Keratinocyte (primary cell): ENCODE measurements around the gene PGAP1.

ENCODE experiments used
- EZH2 ChIP-seq: IDR thresholded peaks from one replicate; pipeline ENCODE4 v1.6.1; 2012; ENCODE audit warnings: inconsistent platforms, mild to moderate bottlenecking, low read length, moderate library complexity
- TF ChIP-seq, protein P1 (sequence below), 3 experiments: IDR thresholded peaks in 1 of 3; conservative IDR thresholded peaks in 1 of 3; optimal IDR thresholded peaks in 1 of 3; 2 replicates in 2 of 3; 3 replicates in 1 of 3; pipeline versions ENCODE3 to v1.5.1; 2011; ENCODE audit warnings: low read length in 3 of 3, mild to moderate bottlenecking in 3 of 3, moderate library complexity in 2 of 3, control low read depth in 1 of 3, inconsistent platforms in 1 of 3; ENCODE audit not compliant: insufficient read depth in 2 of 3; ENCODE audit errors: extremely low read depth in 1 of 3

DNA sequence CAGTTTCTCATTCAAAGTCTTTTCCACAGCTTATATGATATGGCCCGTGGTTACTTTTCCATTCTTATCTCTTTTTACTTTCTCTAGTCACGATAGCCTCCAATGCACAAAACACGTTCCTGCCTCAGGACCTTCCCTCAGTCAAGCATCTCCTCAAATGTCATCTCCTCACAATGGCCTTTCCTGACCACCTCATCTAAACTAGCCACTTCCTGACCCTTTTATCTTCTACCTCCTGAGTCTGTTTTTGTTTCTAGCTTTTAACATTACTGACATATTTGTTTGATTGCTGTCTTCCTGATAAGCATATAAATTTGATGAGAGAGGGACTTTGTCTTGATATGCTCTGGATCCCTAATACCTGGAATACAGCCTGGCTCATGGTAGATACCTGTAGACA lies 7.6 kb downstream of the PGAP1 start:
- TF ChIP-seq, protein P1, sequence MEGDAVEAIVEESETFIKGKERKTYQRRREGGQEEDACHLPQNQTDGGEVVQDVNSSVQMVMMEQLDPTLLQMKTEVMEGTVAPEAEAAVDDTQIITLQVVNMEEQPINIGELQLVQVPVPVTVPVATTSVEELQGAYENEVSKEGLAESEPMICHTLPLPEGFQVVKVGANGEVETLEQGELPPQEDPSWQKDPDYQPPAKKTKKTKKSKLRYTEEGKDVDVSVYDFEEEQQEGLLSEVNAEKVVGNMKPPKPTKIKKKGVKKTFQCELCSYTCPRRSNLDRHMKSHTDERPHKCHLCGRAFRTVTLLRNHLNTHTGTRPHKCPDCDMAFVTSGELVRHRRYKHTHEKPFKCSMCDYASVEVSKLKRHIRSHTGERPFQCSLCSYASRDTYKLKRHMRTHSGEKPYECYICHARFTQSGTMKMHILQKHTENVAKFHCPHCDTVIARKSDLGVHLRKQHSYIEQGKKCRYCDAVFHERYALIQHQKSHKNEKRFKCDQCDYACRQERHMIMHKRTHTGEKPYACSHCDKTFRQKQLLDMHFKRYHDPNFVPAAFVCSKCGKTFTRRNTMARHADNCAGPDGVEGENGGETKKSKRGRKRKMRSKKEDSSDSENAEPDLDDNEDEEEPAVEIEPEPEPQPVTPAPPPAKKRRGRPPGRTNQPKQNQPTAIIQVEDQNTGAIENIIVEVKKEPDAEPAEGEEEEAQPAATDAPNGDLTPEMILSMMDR (optimal IDR thresholded peaks at IDR 0.05 in 1 of 3, IDR thresholded peaks at IDR 0.05 in 1 of 3, conservative IDR thresholded peaks at IDR 0.05 in 1 of 3; ENCODE audit: extremely low read depth in 1 of 3, insufficient read depth in 2 of 3, low read length in 3 of 3), result no peak
- no peak for TF ChIP-seq EZH2
